ENCODE data around the gene DCAF7.

Gene DCAF7, protein sequence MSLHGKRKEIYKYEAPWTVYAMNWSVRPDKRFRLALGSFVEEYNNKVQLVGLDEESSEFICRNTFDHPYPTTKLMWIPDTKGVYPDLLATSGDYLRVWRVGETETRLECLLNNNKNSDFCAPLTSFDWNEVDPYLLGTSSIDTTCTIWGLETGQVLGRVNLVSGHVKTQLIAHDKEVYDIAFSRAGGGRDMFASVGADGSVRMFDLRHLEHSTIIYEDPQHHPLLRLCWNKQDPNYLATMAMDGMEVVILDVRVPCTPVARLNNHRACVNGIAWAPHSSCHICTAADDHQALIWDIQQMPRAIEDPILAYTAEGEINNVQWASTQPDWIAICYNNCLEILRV

GRCh38 chr17:63549946-63550816 is at the start of gene DCAF7:
Gene DCAF7, plus strand, starts transcription at chr17:63550477. Its CDS starts 201 bp downstream, at chr17:63550678.
- peak within 1 kb of the TSS; percentile 91 for H3K4me3 ChIP-seq (ENCODE audit: low read depth, low read length)

GRCh38 chr17:63500543-63501390 is 49.5 kb upstream of the DCAF7 start:
- H3K4me3 ChIP-seq (ENCODE audit: low read depth, low read length), result no peak overlapping the region

DNA sequence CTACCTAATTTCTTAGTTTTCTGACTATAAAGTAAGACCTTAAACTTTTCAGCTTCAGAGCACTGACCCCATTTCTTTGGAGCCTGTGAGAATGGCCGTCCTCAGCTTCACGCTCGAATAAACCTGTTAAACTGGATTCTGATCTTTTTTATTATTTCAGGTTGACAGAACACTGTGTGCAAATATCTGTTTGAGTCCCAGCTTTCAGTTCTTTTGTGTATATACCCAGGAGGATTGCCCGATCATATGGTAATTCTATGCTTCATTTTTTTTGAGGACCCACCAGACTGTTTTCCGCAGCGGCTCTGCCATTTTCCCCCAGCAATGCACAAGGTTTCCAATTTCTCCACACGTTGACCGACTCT is 47.0 kb upstream of the DCAF7 start:
- H3K4me3 ChIP-seq (ENCODE audit: low read depth, low read length), result no peak overlapping the region

DNA sequence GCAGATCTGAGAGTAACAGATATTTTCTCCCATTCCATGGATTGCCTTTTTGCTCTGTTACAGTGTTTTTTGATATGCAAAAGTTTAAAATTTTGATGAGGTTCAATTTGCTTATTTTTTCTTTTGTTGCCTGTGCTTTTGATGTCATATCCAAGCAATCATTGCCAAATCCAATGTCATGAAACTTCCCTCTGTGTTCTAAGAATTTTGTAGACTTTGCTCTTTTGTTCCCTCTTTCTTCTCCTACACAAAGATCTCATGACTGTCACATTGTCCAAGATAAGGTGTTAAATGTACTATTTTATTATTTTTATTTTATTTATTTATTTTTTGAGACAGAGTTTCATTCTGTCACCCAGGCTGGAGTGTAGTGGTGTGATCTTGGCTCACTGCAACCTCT is 46.0 kb upstream of the DCAF7 start:
- no peak overlapping the region for H3K4me3 ChIP-seq (ENCODE audit: low read depth, low read length)

DNA sequence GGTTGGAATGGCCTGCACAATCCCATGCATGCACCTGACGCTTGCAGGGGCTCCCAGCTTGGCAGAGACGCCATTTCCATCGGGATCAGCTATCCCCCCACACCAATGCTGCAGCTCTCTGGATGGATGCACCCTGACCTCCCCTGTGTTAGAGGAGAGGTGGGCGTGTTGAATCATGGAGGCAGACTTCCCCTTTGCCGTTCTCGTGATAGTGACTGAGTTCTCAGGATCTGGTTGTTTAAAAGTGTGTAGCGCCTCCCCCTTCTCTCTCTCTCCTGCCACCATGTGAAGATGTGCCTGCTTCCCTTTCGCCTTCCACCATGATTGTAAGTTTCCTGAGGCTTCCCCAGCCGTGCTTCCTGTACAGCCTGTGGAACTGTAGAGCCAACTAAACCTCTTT is 44.9 kb upstream of the DCAF7 start:
- H3K4me3 ChIP-seq (ENCODE audit: low read depth, low read length), result no peak overlapping the region

GRCh38 chr17:63506627-63507026 is 43.6 kb upstream of the DCAF7 start:
- no peak overlapping the region for H3K4me3 ChIP-seq (ENCODE audit: low read depth, low read length)

DNA sequence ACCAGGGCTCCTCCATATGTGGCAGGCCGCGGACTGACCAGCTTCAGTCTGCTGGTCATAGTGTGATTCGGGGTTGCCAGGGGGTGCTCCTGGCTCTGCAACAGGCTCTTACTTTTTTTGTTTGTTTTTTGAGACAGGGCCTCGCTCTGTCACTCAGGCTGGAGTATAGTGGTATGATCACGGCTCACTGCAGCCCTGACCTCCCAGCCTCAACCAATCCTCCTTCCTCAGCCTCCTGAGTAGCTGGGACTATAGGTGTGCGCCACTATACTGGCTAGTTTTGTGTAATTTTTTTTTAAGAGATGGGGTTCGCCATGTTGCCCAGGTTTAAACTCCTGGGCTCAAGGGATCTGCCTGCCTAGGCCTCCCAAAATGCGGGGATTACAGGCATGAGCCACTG is 38.9 kb upstream of the DCAF7 start:
- H3K4me3 ChIP-seq (ENCODE audit: low read depth, low read length), result no peak overlapping the region

DNA sequence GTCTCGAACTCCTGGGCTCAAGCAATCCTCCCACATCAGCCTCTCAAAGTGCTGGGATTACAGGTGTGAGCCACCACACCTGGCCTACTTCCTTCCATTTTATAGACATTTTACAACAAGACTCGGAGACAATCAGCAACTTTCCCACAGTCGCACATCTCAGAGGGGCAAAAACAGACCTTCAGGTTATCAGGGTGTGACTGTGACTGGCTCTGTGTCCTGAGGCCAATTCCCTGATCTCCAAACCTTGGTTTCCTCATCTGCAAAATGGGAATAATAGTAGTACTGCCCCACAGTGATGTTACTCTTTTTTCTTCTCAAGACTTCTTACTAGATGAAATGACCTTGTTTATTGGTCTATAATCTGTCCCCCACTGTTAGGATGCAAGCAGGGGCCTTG is 37.9 kb upstream of the DCAF7 start:
- no peak overlapping the region for H3K4me3 ChIP-seq (ENCODE audit: low read depth, low read length)

GRCh38 chr17:63512896-63513644 is 37.2 kb upstream of the DCAF7 start:
- H3K4me3 ChIP-seq (ENCODE audit: low read depth, low read length), result no peak overlapping the region

- no peak overlapping the region for H3K4me3 ChIP-seq (ENCODE audit: low read depth, low read length)
Measured at GRCh38 chr17:63514477-63514876, 35.8 kb upstream of the DCAF7 start.

GRCh38 chr17:63514974-63515373 is 35.3 kb upstream of the DCAF7 start:
- H3K4me3 ChIP-seq (ENCODE audit: low read depth, low read length), result no peak overlapping the region

GRCh38 chr17:63515426-63515825 is 34.9 kb upstream of the DCAF7 start:
- H3K4me3 ChIP-seq (ENCODE audit: low read depth, low read length), result no peak overlapping the region

GRCh38 chr17:63516910-63517824 is 33.1 kb upstream of the DCAF7 start:
- H3K4me3 ChIP-seq (ENCODE audit: low read depth, low read length), result no peak overlapping the region

DNA sequence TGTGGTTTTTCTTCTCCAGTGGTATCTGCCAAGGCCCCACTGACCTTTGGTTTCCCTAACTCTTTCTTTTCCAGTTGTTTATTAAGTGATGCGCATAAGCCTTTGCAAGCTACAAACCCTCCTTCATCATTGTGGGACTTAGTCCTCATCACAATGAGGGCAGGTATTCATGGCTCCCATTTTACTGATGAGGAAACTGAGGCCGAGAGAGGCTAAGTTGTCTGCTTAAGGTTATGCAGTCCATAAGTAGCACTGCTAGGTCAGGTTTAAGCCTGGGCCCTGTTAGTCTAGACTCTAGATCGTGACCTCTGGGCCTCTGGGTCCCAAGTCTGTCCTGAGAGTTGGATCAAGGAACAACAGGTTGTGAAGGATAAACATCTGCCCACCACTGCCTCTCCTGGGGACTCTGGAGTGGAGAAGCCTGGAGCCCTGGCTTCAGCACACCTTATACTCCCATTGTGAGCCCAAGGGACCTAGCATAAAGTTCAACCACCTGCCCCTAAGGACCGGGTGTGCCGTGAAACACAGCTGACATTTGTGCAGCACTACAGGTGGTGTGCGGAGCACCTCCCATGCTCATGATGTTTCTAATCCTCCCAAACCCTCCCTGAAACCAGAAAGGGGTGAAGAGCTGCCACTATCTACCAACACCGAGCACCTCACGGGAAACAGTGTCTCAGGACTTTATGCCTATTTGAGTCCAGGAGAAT is 32.3 kb upstream of the DCAF7 start:
- H3K4me3 ChIP-seq (ENCODE audit: low read depth, low read length), result no peak overlapping the region

GRCh38 chr17:63519116-63519881 is 31.0 kb upstream of the DCAF7 start:
- H3K4me3 ChIP-seq (ENCODE audit: low read depth, low read length), result no peak overlapping the region

GRCh38 chr17:63519972-63520882 is 30.1 kb upstream of the DCAF7 start:
- no peak overlapping the region for H3K4me3 ChIP-seq (ENCODE audit: low read depth, low read length)

GRCh38 chr17:63523253-63523855 is 26.9 kb upstream of the DCAF7 start, which contains the start of gene KCNH6:
Gene KCNH6, plus strand, starts transcription at chr17:63523358. Its CDS starts 56 bp downstream, at chr17:63523414.
- H3K4me3 ChIP-seq (ENCODE audit: low read depth, low read length), result peak within 1 kb of the TSS; percentile 60
